GM20000 (cell line): ENCODE measurements around the gene TMEM129.

Source experiments
- DNase-seq: peaks from one replicate; pipeline ENCODE4 v3.0.0; 2012; ENCODE audit warnings: low spot score
- CTCF ChIP-seq: IDR thresholded peaks from 2 replicates; pipeline ENCODE4 v1.5.1; 2012; ENCODE audit warnings: mild to moderate bottlenecking, control low read depth; ENCODE audit errors: extremely low read depth, missing control alignments

Gene TMEM129

GRCh38 chr4:1727117-1728031, 6.3 kb upstream of the TMEM129 start:
- TF ChIP-seq CTCF, result no peak
- no peak for DNase-seq

- peak; percentile 95 for TF ChIP-seq CTCF
These were observed 5.2 kb upstream of the TMEM129 start for GRCh38 chr4:1726146-1726934.

GRCh38 chr4:1725521-1725920, 4.4 kb upstream of the TMEM129 start:
- DNase-seq, result no peak
- TF ChIP-seq CTCF, result no peak

More at GRCh38 chr4:1726146-1726934, 5.2 kb upstream of the TMEM129 start:
- DNase-seq, result peak; percentile 82

- no peak for TF ChIP-seq CTCF
- DNase-seq, result no peak
These were observed 2.1 kb upstream of the TMEM129 start for GRCh38 chr4:1723131-1723801.

- TF ChIP-seq CTCF, result no peak
- no peak for DNase-seq
These were observed 1.5 kb upstream of the TMEM129 start for GRCh38 chr4:1722551-1723118.

- no peak for DNase-seq
- no peak for TF ChIP-seq CTCF
These were observed 785 bp upstream of the TMEM129 start for GRCh38 chr4:1721666-1722550.
